Naive thymus-derived CD4-positive, alpha-beta T cell (primary cell): Measurements from ENCODE around the gene UBE2C. TPM values are rescaled to one million over a fixed set of nuclear protein-coding genes. Genes with fewer than 3 reads are reported as not detected.
A peak's percentile ranks its signal among the peaks of the same experiment; 100 is the strongest.

ENCODE experiments used
- ATAC-seq: fragments of 150-1000 bp; cut with Tn5 transposase; 2 replicates; pipeline ENCODE4 v1.10.0; 2021; ENCODE audit warnings: mild to moderate bottlenecking, moderate library complexity
- CTCF ChIA-PET: fragments of 350-600 bp; sonication (Branson Sonifier 250); formaldehyde crosslinking; loops from one replicate; lab custom pipeline; 2021; ENCODE audit warnings: antibody characterized with exemption; lab: Charles Lee
- POLR2A ChIA-PET: fragments of 350-600 bp; sonication (Branson Sonifier 250); formaldehyde crosslinking; loops from one replicate; lab custom pipeline; 2021; ENCODE audit warnings: antibody characterized with exemption, inconsistent platforms; lab: Charles Lee
- DNase-seq, 9 donors: peaks; one replicate each; pipeline versions ENCODE4 v3.0.0 to v3.0.0-alpha.2; 2020 to 2022; ENCODE audit warnings: mixed read lengths in 1 of 9
- H3K27ac ChIP-seq: one replicate; pipeline ENCODE4 v1.7.0; 2013; ENCODE audit warnings: mild to moderate bottlenecking, low read depth, low read length, moderate library complexity
- H3K27me3 ChIP-seq, 2 donors: one replicate each; pipeline ENCODE4 v1.7.0; 2013; ENCODE audit warnings: low read length in 2 of 2, mild to moderate bottlenecking in 2 of 2, moderate library complexity in 2 of 2; ENCODE audit not compliant: control insufficient read depth in 2 of 2, insufficient read depth in 2 of 2
- H3K36me3 ChIP-seq, 3 experiments: 1 replicate in 2 of 3; 2 replicates in 1 of 3; pipeline ENCODE4 v1.7.0; 2013; ENCODE audit warnings: low read length in 3 of 3, mild to moderate bottlenecking in 3 of 3, moderate library complexity in 1 of 3; ENCODE audit not compliant: insufficient read depth in 3 of 3, control insufficient read depth in 2 of 3
- H3K4me1 ChIP-seq, 2 donors: one replicate each; pipeline ENCODE4 v1.7.0; 2013; ENCODE audit warnings: low read length in 2 of 2, mild to moderate bottlenecking in 2 of 2, moderate library complexity in 1 of 2; ENCODE audit not compliant: control insufficient read depth in 2 of 2, insufficient read depth in 2 of 2
- H3K4me3 ChIP-seq: 2 replicates; pipeline ENCODE4 v1.7.0; 2013; ENCODE audit warnings: mild to moderate bottlenecking, low read length
- H3K9me3 ChIP-seq, 3 experiments: 1 replicate in 2 of 3; 2 replicates in 1 of 3; pipeline ENCODE4 v1.7.0; 2013; ENCODE audit warnings: low read length in 3 of 3; ENCODE audit not compliant: control insufficient read depth in 2 of 3
- H3K27ac Mint-ChIP-seq, 9 donors: one replicate each; pipeline ENCODE4 v1.8.0; 2020 to 2022; ENCODE audit warnings: mixed read lengths in 9 of 9, mild to moderate bottlenecking in 8 of 9, moderate library complexity in 5 of 9, inconsistent platforms in 2 of 9
- H3K27me3 Mint-ChIP-seq, 5 donors: one replicate each; pipeline ENCODE4 v1.8.0; 2021 to 2022; ENCODE audit warnings: mixed read lengths in 5 of 5, mild to moderate bottlenecking in 1 of 5
- H3K36me3 Mint-ChIP-seq, 5 donors: one replicate each; pipeline ENCODE4 v1.8.0; 2020 to 2022; ENCODE audit warnings: mixed read lengths in 5 of 5, mild to moderate bottlenecking in 3 of 5, inconsistent platforms in 1 of 5
- H3K4me1 Mint-ChIP-seq, 7 donors: one replicate each; pipeline ENCODE4 v1.8.0; 2020 to 2022; ENCODE audit warnings: mixed read lengths in 7 of 7, mild to moderate bottlenecking in 3 of 7, inconsistent platforms in 1 of 7
- H3K4me3 Mint-ChIP-seq, 10 donors: one replicate each; pipeline ENCODE4 v1.8.0; 2020 to 2022; ENCODE audit warnings: mild to moderate bottlenecking in 10 of 10, mixed read lengths in 10 of 10, moderate library complexity in 6 of 10, inconsistent platforms in 2 of 10
- H3K9me3 Mint-ChIP-seq, 11 donors: one replicate each; pipeline ENCODE4 v1.8.0; 2020 to 2022; ENCODE audit warnings: mixed read lengths in 11 of 11, mild to moderate bottlenecking in 4 of 11, inconsistent platforms in 1 of 11, moderate library complexity in 1 of 11
- intact Hi-C, 2 donors: fragments of 100-400 bp; cut with micrococcal nuclease; formaldehyde crosslinking; loops; one replicate each; pipeline ENCODE4 v1.15.1; 2023
- polyA plus RNA-seq, 2 donors: library from polyadenylated mRNA; unstranded; fragments of 300-500 nt; fragmentation: Illumina TruSeq; gene quantifications; one replicate each; pipeline ENCODE4 v1.2.3, GENCODE V29; 2021
- total RNA-seq, 6 experiments: library from RNA in 5 of 6; stranded (reverse) in 5 of 6; gene quantifications; 1 replicate in 5 of 6; 2 replicates in 1 of 6; pipeline ENCODE4 v1.2.3 and lab custom pipeline; 2021 to 2026

UBE2C gene
- total and polyA plus RNA-seq, 7 experiments from 2014 or later: 0.50 to 129 (median 0.75) TPM; not detected in 3

- Mint-ChIP-seq H3K36me3 (peaks cover 0 to 2% (median 0%) of the 10 kb centered on the region in 5 donors), H3K4me3 (peak overlapping the region; percentile 62 to 95 (median 88)), H3K4me1 (peaks cover 6 to 14% (median 9%) of the 10 kb centered on the region in 7 donors), H3K27ac (peak overlapping the region in 1 of 9 donors; percentile 59), H3K9me3 (no peaks in the 10 kb centered on the region), H3K27me3 (peaks cover 0 to 17% (median 0%) of the 10 kb centered on the region in 5 donors)
- Histone ChIP-seq H3K27me3 (no peaks in the 10 kb centered on the region), H3K4me1 (peaks cover 4 to 5% of the 10 kb centered on the region in 2 donors), H3K9me3 (no peaks in the 10 kb centered on the region), H3K27ac (peak overlapping the region; percentile 59), H3K4me3 (peak overlapping the region; percentile 61), H3K36me3 (no peaks in the 10 kb centered on the region)
- intact Hi-C loops: loop anchor here (1.0 kb wide), 2 partner anchors 22 to 23 kb away; partner anchors contain the start of genes ACOT8 (in 2 of the 2), ZSWIM3 (in 2 of the 2) and UBE2C (in 1 of the 2)
- ATAC-seq: peak; percentile 74
- ChIA-PET POLR2A (interaction anchor here (0.9 to 1.2 kb wide), 4 partner anchors 10 to 47 kb away, joined by 3 to 5 read pairs (median 4); partner anchors contain the start of gene ZSWIM1), CTCF (interaction anchor here (1.0 kb wide), 1 partner anchor 10 kb away, joined by 3 read pairs; no protein-coding TSS in a partner anchor)
- DNase-seq: peak; percentile 28 to 65 (median 42)
Observed at GRCh38 chr20:45833883-45834796, 21.7 kb downstream of the UBE2C start.

GRCh38 chr20:45834797-45835161 is 22.3 kb downstream of the UBE2C start:
- Histone ChIP-seq H3K27me3 (no peaks in the 10 kb centered on the region), H3K9me3 (no peaks in the 10 kb centered on the region), H3K4me1 (peaks cover 4 to 5% of the 10 kb centered on the region in 2 donors), H3K27ac (no peak overlapping the region), H3K4me3 (no peak overlapping the region), H3K36me3 (no peaks in the 10 kb centered on the region)
- no peak for ATAC-seq
- Mint-ChIP-seq H3K9me3 (no peaks in the 10 kb centered on the region), H3K27ac (peak overlapping the region in 2 of 9 donors; percentile 9 to 59), H3K4me1 (peaks cover 6 to 14% (median 9%) of the 10 kb centered on the region in 7 donors), H3K36me3 (peaks cover 0 to 2% (median 0%) of the 10 kb centered on the region in 5 donors), H3K27me3 (peaks cover 0 to 17% (median 0%) of the 10 kb centered on the region in 5 donors), H3K4me3 (peak overlapping the region; percentile 62 to 93 (median 66))
- DNase-seq: no peak
- ChIA-PET POLR2A (interaction anchor here (0.9 to 1.2 kb wide), 3 partner anchors 11 to 46 kb away, joined by 3 to 5 read pairs (median 4); partner anchors contain the start of gene ZSWIM1), CTCF (no interaction called here)
- intact Hi-C loops: loop anchor here in 1 of 2 donors (1.0 kb wide), 1 partner anchor 23 kb away; the partner anchor contains the start of genes ACOT8 and ZSWIM3

GRCh38 chr20:45835329-45835765 is 22.9 kb downstream of the UBE2C start:
- DNase-seq (no peak), ATAC-seq (no peak)
- H3K4me1 ChIP-seq: peaks cover 4 to 5% of the 10 kb centered on the region in 2 donors
- no peaks in the 10 kb centered on the region for H3K36me3 ChIP-seq
- no peaks in the 10 kb centered on the region for H3K27me3 ChIP-seq
- Mint-ChIP-seq H3K4me3 (peak overlapping the region in 9 of 10 donors; percentile 15 to 93 (median 65)), H3K9me3 (no peaks in the 10 kb centered on the region), H3K27me3 (peaks cover 0 to 16% (median 0%) of the 10 kb centered on the region in 5 donors), H3K36me3 (peaks cover 0 to 2% (median 0%) of the 10 kb centered on the region in 5 donors), H3K4me1 (peaks cover 6 to 14% (median 9%) of the 10 kb centered on the region in 7 donors), H3K27ac (peak overlapping the region in 1 of 9 donors; percentile 9)
- H3K9me3 ChIP-seq: no peaks in the 10 kb centered on the region
- CTCF ChIA-PET: no interaction called here
- POLR2A ChIA-PET: no interaction called here
- intact Hi-C loops: no loop called here
- H3K27ac ChIP-seq: no peak overlapping the region
- no peak overlapping the region for H3K4me3 ChIP-seq

- peak overlapping the region in 1 of 9 donors; percentile 67 for H3K27ac Mint-ChIP-seq
- ATAC-seq: no peak
- Histone ChIP-seq H3K27ac (no peak overlapping the region), H3K4me3 (no peak overlapping the region), H3K4me1 (peaks cover 4 to 5% of the 10 kb centered on the region in 2 donors), H3K9me3 (no peaks in the 10 kb centered on the region), H3K36me3 (peaks cover 0 to 3% (median 0%) of the 10 kb centered on the region in 3 experiments), H3K27me3 (no peaks in the 10 kb centered on the region)
- peaks cover 0 to 2% (median 0%) of the 10 kb centered on the region in 5 donors for H3K36me3 Mint-ChIP-seq
- ChIA-PET CTCF (no interaction called here), POLR2A (no interaction called here)
- no peak for DNase-seq
- peaks cover 6 to 14% (median 9%) of the 10 kb centered on the region in 7 donors for H3K4me1 Mint-ChIP-seq
- intact Hi-C loops: no loop called here
- peak overlapping the region in 8 of 10 donors; percentile 10 to 66 (median 32) for H3K4me3 Mint-ChIP-seq
- H3K27me3 Mint-ChIP-seq: peaks cover 0 to 11% (median 0%) of the 10 kb centered on the region in 5 donors
- no peaks in the 10 kb centered on the region for H3K9me3 Mint-ChIP-seq
Observed at GRCh38 chr20:45835825-45836224, 23.4 kb downstream of the UBE2C start.

- Mint-ChIP-seq H3K4me1 (peaks cover 6 to 14% (median 9%) of the 10 kb centered on the region in 7 donors), H3K9me3 (no peaks in the 10 kb centered on the region), H3K4me3 (peak overlapping the region in 2 of 10 donors; percentile 3 to 41), H3K27ac (peak overlapping the region in 2 of 9 donors; percentile 36 to 73), H3K27me3 (peaks cover 0 to 5% (median 0%) of the 10 kb centered on the region in 5 donors), H3K36me3 (peaks cover 0 to 2% (median 0%) of the 10 kb centered on the region in 5 donors)
- DNase-seq: no peak
- Histone ChIP-seq H3K4me1 (peaks cover 4 to 5% of the 10 kb centered on the region in 2 donors), H3K9me3 (no peaks in the 10 kb centered on the region), H3K27ac (no peak overlapping the region), H3K27me3 (no peaks in the 10 kb centered on the region), H3K36me3 (peaks cover 0 to 13% (median 0%) of the 10 kb centered on the region in 3 experiments), H3K4me3 (no peak overlapping the region)
- no peak for ATAC-seq
- ChIA-PET CTCF (no interaction called here), POLR2A (interaction anchor here (1.1 kb wide), 1 partner anchor 27 kb away, joined by 4 read pairs; no protein-coding TSS in a partner anchor)
- intact Hi-C loops: no loop called here
Observed at GRCh38 chr20:45836841-45837240, 24.4 kb downstream of the UBE2C start.

- Histone ChIP-seq H3K36me3 (peaks cover 0 to 52% (median 22%) of the 10 kb centered on the region in 3 experiments), H3K27me3 (no peaks in the 10 kb centered on the region), H3K4me3 (no peak overlapping the region), H3K9me3 (no peaks in the 10 kb centered on the region), H3K27ac (no peak overlapping the region), H3K4me1 (no peaks in the 10 kb centered on the region)
- no peak for ATAC-seq
- H3K4me3 Mint-ChIP-seq: no peak overlapping the region
- DNase-seq: no peak
- no peaks in the 10 kb centered on the region for H3K9me3 Mint-ChIP-seq
- H3K36me3 Mint-ChIP-seq: peaks cover 0 to 25% (median 6%) of the 10 kb centered on the region in 5 donors
- intact Hi-C loops: no loop called here
- CTCF ChIA-PET: no interaction called here
- peaks cover 0 to 6% (median 0%) of the 10 kb centered on the region in 7 donors for H3K4me1 Mint-ChIP-seq
- no peak overlapping the region for H3K27ac Mint-ChIP-seq
- POLR2A ChIA-PET: interaction anchor here (1.2 kb wide), 1 partner anchor 16 kb away, joined by 3 read pairs; the partner anchor contains the start of gene ACOT8
- H3K27me3 Mint-ChIP-seq: no peaks in the 10 kb centered on the region
Observed at GRCh38 chr20:45840700-45841198, 28.3 kb downstream of the UBE2C start.
